Measurements from ENCODE around the gene TIMP2.

GRCh38 chr17:78883533-78884131 lies 41.6 kb downstream of the TIMP2 start:
- 0 out of 3 replicates have a peak, but pooled peaks have one; percentile 5 for TF ChIP-seq CTCF (IDR thresholded peaks at IDR 0.05)
- no peak for TF ChIP-seq SMC3 (IDR thresholded peaks at IDR 0.05)
- no peak for TF ChIP-seq POLR2AphosphoS2 (conservative IDR thresholded peaks at IDR 0.05; ENCODE audit: low read length)
- peak; percentile 43; the same call in 1 of the 2 replicates for TF ChIP-seq JUNB (IDR thresholded peaks at IDR 0.05)
- peak; percentile 37 for TF ChIP-seq USF2 (IDR thresholded peaks at IDR 0.05)
- no peak for TF ChIP-seq PBX3 (IDR thresholded peaks at IDR 0.05)
- TF ChIP-seq MAFK (IDR thresholded peaks at IDR 0.05; ENCODE audit: partially characterized antibody): peak; percentile 47
- TF ChIP-seq RFX5 (IDR thresholded peaks at IDR 0.05): no peak
- TF ChIP-seq BCL3 (IDR thresholded peaks at IDR 0.05): peak; percentile 24; the same call in 1 of the 3 replicates
- no peak for TF ChIP-seq MAZ (IDR thresholded peaks at IDR 0.05; ENCODE audit: borderline replicate concordance, low read depth, low read length)
- TF ChIP-seq ESRRA (IDR thresholded peaks at IDR 0.05; ENCODE audit: borderline replicate concordance, low read length): no peak
- no peak; the same call in 1 of the 2 replicates for TF ChIP-seq ZSCAN20 (CRISPR knock-in tag; IDR thresholded peaks at IDR 0.05)
